ENCODE data around the gene MXD1.
"Not testable (repeated sequence)": the region's sequence is repeated elsewhere in the genome, so short reads cannot be mapped to it uniquely, and the experiment has no call there.

The MXD1 gene

GRCh38 chr2:69943000-69943842, 28.3 kb downstream of the MXD1 start:
- no peak overlapping the region for H3K4me3 ChIP-seq (ENCODE audit: low read length)
- no peak for TF ChIP-seq ZNF274 (IDR thresholded peaks at IDR 0.05; ENCODE audit: low read depth, low read length)

GRCh38 chr2:69943843-69944525, 29.1 kb downstream of the MXD1 start:
- no peak for TF ChIP-seq ZNF274 (IDR thresholded peaks at IDR 0.05; ENCODE audit: low read depth, low read length)
- no peak overlapping the region for H3K4me3 ChIP-seq (ENCODE audit: low read length)

GRCh38 chr2:69944756-69945155, 29.8 kb downstream of the MXD1 start:
- no peak overlapping the region for H3K4me3 ChIP-seq (ENCODE audit: low read length)

GRCh38 chr2:69945441-69945840, 30.5 kb downstream of the MXD1 start:
- TF ChIP-seq ZNF274 (IDR thresholded peaks at IDR 0.05; ENCODE audit: low read depth, low read length) = no peak
- no peak overlapping the region for H3K4me3 ChIP-seq (ENCODE audit: low read length)

More at GRCh38 chr2:69944756-69945155, 29.8 kb downstream of the MXD1 start:
- no peak for TF ChIP-seq ZNF274 (IDR thresholded peaks at IDR 0.05; ENCODE audit: low read depth, low read length)

- H3K4me3 ChIP-seq (ENCODE audit: low read length) = no peak overlapping the region
- TF ChIP-seq ZNF274 (IDR thresholded peaks at IDR 0.05; ENCODE audit: low read depth, low read length) = no peak
Measured at GRCh38 chr2:69945941-69946340, 31.0 kb downstream of the MXD1 start.

- no peak overlapping the region for H3K4me3 ChIP-seq (ENCODE audit: low read length)
- TF ChIP-seq ZNF274 (IDR thresholded peaks at IDR 0.05; ENCODE audit: low read depth, low read length) = no peak
Measured at GRCh38 chr2:69946351-69947324, 31.7 kb downstream of the MXD1 start.

- no peak for TF ChIP-seq ZNF274 (IDR thresholded peaks at IDR 0.05; ENCODE audit: low read depth, low read length)
- H3K4me3 ChIP-seq (ENCODE audit: low read length) = no peak overlapping the region
Measured at GRCh38 chr2:69947325-69947931, 32.5 kb downstream of the MXD1 start.

GRCh38 chr2:69948032-69948962, 33.4 kb downstream of the MXD1 start:
- no peak for TF ChIP-seq ZNF274 (IDR thresholded peaks at IDR 0.05; ENCODE audit: low read depth, low read length)
- no peak overlapping the region for H3K4me3 ChIP-seq (ENCODE audit: low read length)

- no peak for TF ChIP-seq ZNF274 (IDR thresholded peaks at IDR 0.05; ENCODE audit: low read depth, low read length)
- no peak overlapping the region for H3K4me3 ChIP-seq (ENCODE audit: low read length)
Measured at GRCh38 chr2:69948963-69949645, 34.2 kb downstream of the MXD1 start.

GRCh38 chr2:69950241-69950640, 35.3 kb downstream of the MXD1 start:
- no peak overlapping the region for H3K4me3 ChIP-seq (ENCODE audit: low read length)
- TF ChIP-seq ZNF274 (IDR thresholded peaks at IDR 0.05; ENCODE audit: low read depth, low read length) = no peak

- H3K4me3 ChIP-seq (ENCODE audit: low read length) = not testable (repeated sequence)
Measured at GRCh38 chr2:69950671-69951070, 35.8 kb downstream of the MXD1 start.

Data from GM08714 (cell line).